ENCODE results near the gene SNTA1. TPM values are rescaled to one million over a fixed set of nuclear protein-coding genes. Genes with fewer than 3 reads are reported as not detected.

The SNTA1 gene
- 10 to 100 TPM; 13.3 to 14.8 TPM for total RNA-seq

GRCh38 chr20:33443512-33444239, at the start of gene SNTA1:
SNTA1 (minus strand) TSS chr20:33443763; CDS start chr20:33443620, 143 bp downstream.

GRCh38 chr20:33490023-33490933, 46.7 kb upstream of the SNTA1 start, which contains the start of gene CBFA2T2:
CBFA2T2 (plus strand) TSS chr20:33490096; CDS start chr20:33490268, 172 bp downstream.

DNA sequence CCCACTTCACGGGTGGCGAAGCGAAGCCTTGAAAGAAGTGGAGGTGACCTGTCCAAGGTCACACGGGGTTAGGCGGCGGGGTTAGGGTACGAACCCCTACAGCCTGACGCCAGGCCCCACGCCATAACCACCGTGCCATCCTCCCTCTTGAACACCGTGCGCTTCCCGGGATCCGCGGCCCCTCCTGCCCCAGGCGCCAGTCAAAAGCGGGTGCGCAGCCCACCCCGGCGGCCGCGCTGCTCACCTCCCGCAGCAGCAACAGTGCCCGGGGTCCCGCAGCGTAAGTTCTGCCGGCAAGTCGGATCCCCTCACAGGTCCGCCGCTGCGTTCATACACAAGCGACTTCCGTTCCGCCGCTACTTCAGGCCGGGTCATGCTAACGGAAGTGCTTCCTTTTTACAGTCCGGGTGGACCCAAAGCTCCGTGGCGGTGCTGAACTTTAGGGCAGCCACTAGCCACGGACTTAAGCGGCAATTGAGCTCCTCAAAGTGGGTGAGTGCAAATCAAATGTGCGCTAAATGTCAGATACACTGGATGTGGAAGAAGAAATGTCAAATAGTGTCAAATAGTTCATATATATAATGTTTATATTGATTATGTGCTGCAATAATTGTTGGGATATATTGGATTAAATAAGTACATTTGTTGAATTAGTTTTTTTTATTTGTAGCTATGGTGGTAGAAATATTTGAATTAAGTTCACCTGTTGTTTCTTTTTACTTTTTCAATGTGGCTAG, 42.2 kb downstream of the SNTA1 start, which contains the start of gene CDK5RAP1:
CDK5RAP1 (minus strand) TSS at position 336 of the 737 bp plus-strand sequence. CDS start 4,455 bp downstream, outside the sequence.

Other genes with a start within 250 kb of the SNTA1 start
- not detected for gene BPIFA3, start 226.4 kb downstream of the SNTA1 start, total RNA-seq
- not detected for gene BPIFA1, start 207.8 kb downstream of the SNTA1 start, total RNA-seq
- gene BPIFB1, start 160.5 kb downstream of the SNTA1 start, total RNA-seq = not detected
- gene CDK5RAP1, start 42.2 kb downstream of the SNTA1 start, total RNA-seq = 10 to 100 TPM; 21.0 to 34.3 TPM
- 1 to 10 TPM; 7.7 to 8.6 TPM for gene CBFA2T2, start 46.3 kb upstream of the SNTA1 start, total RNA-seq
- under 1 TPM; 0.33 to 0.34 TPM for gene C20orf144, start 218.6 kb upstream of the SNTA1 start, total RNA-seq
- 1 to 10 TPM; 2.3 to 2.4 TPM for gene ACTL10, start 223.2 kb upstream of the SNTA1 start, total RNA-seq
- 10 to 100 TPM; 24.1 to 27.3 TPM for gene NECAB3, start 230.7 kb upstream of the SNTA1 start, total RNA-seq
- 10 to 100 TPM; 11.4 to 28.3 TPM for gene E2F1, start 242.6 kb upstream of the SNTA1 start, total RNA-seq

Data from melanocyte of skin (primary cell).